Measurements from ENCODE around the gene ARHGAP42.

DNA sequence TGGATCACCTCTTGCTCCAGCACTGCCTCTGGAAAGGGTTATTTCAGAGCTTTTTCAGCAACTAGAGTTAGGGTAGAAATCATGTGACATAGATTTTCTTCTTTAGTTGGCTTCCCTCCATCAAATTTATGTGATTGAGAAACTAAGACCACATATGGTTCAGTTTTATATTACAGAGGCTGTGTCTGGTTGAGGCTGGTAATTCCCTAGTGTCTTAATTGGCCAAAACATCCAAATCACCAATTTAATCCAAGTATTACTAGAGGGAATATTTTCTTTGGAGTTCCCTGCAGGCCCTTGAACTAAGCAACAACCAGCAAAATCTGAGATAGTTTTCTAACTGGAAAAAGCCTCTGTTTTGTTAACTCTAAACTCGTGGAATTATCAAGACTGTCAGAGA, 136.3 kb downstream of the ARHGAP42 start:
- TF ChIP-seq CTCF (IDR thresholded peaks at IDR 0.05; ENCODE audit: low read length) (no peak), EZH2 (IDR thresholded peaks at IDR 0.05; ENCODE audit: borderline replicate concordance, low read length) (no peak)

Data from OCI-LY1 (cell line).